Retinal pigment epithelial cell (primary cell): ENCODE measurements around the gene CPM.

Source experiments
- DNase-seq: peaks from one replicate; pipeline ENCODE4 v3.0.0-alpha.2; 2010; ENCODE audit warnings: low read depth
- H3K4me3 ChIP-seq: 2 replicates; pipeline ENCODE4 v1.5.1; 2011; ENCODE audit warnings: mild to moderate bottlenecking, low read length, control low read depth, moderate library complexity
- TF ChIP-seq, protein P1 (sequence below): conservative IDR thresholded peaks from 2 replicates; pipeline ENCODE4 v1.5.1; 2011; ENCODE audit warnings: low read depth, low read length, control low read depth, inconsistent platforms

CPM gene

DNA sequence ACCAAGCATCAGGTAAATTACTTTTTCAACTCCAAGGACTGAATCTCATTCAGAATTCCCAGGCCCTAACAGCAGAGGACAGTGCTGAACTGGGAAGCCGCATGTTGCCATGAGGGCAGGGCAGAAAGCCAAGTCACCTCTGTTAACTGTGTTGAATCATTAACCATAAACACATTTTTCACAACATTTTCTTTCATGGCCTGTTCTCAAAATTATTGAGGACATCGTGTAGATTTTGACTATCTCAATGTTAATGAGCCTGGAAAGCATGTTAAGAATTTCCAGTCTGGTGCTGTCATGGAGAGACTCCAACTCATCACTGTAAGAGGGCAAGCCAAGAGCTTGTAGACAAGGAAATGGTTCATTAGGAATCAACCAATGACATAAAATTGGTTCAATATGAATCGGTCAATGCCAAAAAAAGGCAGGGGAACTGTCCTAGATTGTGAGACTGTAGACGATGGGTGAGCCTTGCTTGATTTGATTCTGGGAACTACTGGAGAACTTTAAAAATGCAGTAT, 33.7 kb downstream of the CPM start:
- TF ChIP-seq, protein P1, sequence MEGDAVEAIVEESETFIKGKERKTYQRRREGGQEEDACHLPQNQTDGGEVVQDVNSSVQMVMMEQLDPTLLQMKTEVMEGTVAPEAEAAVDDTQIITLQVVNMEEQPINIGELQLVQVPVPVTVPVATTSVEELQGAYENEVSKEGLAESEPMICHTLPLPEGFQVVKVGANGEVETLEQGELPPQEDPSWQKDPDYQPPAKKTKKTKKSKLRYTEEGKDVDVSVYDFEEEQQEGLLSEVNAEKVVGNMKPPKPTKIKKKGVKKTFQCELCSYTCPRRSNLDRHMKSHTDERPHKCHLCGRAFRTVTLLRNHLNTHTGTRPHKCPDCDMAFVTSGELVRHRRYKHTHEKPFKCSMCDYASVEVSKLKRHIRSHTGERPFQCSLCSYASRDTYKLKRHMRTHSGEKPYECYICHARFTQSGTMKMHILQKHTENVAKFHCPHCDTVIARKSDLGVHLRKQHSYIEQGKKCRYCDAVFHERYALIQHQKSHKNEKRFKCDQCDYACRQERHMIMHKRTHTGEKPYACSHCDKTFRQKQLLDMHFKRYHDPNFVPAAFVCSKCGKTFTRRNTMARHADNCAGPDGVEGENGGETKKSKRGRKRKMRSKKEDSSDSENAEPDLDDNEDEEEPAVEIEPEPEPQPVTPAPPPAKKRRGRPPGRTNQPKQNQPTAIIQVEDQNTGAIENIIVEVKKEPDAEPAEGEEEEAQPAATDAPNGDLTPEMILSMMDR: peak; percentile 65
- no peak overlapping the region for H3K4me3 ChIP-seq
- peak; percentile 16 for DNase-seq

DNA sequence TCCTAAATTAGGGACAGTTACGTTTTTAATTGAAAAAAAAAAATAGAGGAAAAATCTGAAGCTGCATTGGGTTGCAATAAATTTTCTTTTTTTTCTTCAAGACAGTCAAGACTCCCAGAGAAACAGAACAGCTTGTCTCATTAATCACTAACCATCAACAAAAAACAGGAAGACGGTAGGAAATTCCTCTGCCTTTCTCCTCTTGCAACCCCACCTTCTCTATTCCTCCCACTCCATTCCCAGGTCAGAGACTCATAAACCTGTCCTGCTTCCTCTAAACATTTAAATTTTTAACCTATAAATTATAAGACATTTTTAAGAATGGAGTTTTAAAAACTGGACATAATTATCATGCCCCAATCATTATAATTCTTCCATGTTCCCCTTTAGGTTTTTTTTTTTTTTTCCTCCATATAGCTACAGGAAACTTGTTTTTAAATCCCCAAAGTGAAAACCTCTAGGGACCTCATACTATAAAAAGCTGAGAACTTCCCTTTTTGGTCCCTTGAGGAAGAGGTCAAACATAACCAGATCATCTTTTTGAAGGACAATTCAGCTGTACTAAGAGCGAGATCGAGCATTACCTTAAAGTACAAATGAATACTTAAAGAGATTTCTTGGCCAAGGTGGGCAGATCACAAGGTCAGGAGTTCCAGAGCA, 36.0 kb downstream of the CPM start:
- H3K4me3 ChIP-seq: no peak overlapping the region
- TF ChIP-seq, protein P1: no peak
- DNase-seq: no peak

DNA sequence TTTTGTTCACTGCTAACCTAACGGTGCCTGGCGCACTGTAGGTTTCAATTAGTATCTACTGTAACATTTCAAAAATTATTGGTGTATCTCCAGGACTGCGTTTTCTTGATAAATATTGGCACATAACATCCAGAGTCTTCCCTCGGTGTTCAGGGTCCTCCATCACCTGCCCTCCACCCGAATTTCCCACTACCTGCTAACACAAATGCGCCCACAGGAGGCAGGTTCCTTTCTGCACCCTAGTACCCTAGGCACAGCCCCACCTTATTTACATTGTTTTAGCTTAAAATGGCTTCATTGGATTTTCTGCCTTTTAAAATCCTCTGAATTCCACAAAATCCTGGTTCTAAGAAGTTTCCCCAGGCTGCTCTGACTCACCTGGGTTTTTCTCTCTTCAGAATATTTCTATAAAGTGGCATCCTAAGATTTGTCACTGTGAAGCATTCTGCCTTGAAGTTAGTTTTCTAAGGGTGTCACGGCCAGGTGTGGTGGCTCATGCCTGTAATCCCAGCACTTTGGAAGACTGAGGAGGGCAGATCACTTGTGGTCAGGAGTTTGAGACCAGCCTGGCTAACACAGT, 38.6 kb downstream of the CPM start:
- TF ChIP-seq, protein P1: no peak
- no peak overlapping the region for H3K4me3 ChIP-seq
- no peak for DNase-seq

DNA sequence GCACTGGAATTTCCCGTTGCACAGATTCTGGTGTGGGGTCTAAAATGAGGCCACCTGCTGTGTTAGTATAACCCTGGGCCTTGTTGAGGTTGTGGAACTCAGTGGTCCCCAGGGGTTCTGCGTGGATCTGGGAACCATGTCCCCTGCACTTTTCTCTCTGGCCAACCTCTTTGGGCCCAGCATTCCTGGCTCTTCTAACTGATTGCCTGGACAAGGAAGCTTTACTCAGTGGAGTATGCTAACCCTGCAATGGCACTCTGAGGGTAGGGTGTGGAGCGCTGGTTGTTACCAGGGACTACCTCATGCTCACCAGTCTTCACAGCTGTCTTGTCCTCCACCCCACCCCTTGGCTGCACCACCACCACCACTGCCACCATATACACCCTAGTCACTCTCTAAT, 39.2 kb downstream of the CPM start:
- no peak for DNase-seq
- TF ChIP-seq, protein P1: no peak
- H3K4me3 ChIP-seq: no peak overlapping the region

- no peak for DNase-seq
- TF ChIP-seq, protein P1: no peak
- H3K4me3 ChIP-seq: no peak overlapping the region
Measured at GRCh38 chr12:68893201-68893600, 39.8 kb downstream of the CPM start.

GRCh38 chr12:68891141-68891540, 41.8 kb downstream of the CPM start:
- H3K4me3 ChIP-seq: no peak overlapping the region
- TF ChIP-seq, protein P1: no peak
- DNase-seq: no peak

GRCh38 chr12:68890701-68891113, 42.3 kb downstream of the CPM start:
- no peak overlapping the region for H3K4me3 ChIP-seq
- no peak for DNase-seq
- TF ChIP-seq, protein P1: no peak
